NCI-H1417 treated with DMSO at 0.1 percent for 48 hours (cell line): ENCODE results near the gene MGAT3.
A peak's percentile ranks its signal among the peaks of the same experiment; 100 is the strongest.
"Not testable (repeated sequence)": the region's sequence is repeated elsewhere in the genome, so short reads cannot be mapped to it uniquely, and the experiment has no call there.

Experiments
- DNase-seq: peaks from one replicate; lab custom pipeline; 2025; lab: John Stamatoyannopoulos, UW

MGAT3 gene

GRCh38 chr22:39491696-39492095 lies 34.9 kb downstream of the MGAT3 start:
- no peak for DNase-seq

- no peak for DNase-seq
Observed at GRCh38 chr22:39492186-39492585, 35.4 kb downstream of the MGAT3 start.

- no peak for DNase-seq
Observed at GRCh38 chr22:39493759-39494158, 36.9 kb downstream of the MGAT3 start.

GRCh38 chr22:39494471-39495120 lies 37.8 kb downstream of the MGAT3 start:
- DNase-seq, result no peak

GRCh38 chr22:39496131-39496838 lies 39.5 kb downstream of the MGAT3 start:
- no peak for DNase-seq

- DNase-seq, result no peak
Observed at GRCh38 chr22:39497429-39497828, 40.6 kb downstream of the MGAT3 start.

- DNase-seq, result no peak
Observed at GRCh38 chr22:39498368-39498767, 41.6 kb downstream of the MGAT3 start.

- DNase-seq, result no peak
Observed at GRCh38 chr22:39498802-39499201, 42.0 kb downstream of the MGAT3 start.

GRCh38 chr22:39500101-39500500 lies 43.3 kb downstream of the MGAT3 start:
- DNase-seq, result no peak

- DNase-seq, result no peak
Observed at GRCh38 chr22:39501644-39502108, 44.9 kb downstream of the MGAT3 start.

GRCh38 chr22:39502109-39502788 lies 45.4 kb downstream of the MGAT3 start, which contains the start of gene MIEF1:
Gene MIEF1, plus strand, starts transcription at chr22:39502290. Its CDS starts 9,005 bp downstream, at chr22:39511295.
- DNase-seq, result peak; percentile 43

- no peak for DNase-seq
Observed at GRCh38 chr22:39502789-39503409, 46.1 kb downstream of the MGAT3 start.

- DNase-seq, result no peak
Observed at GRCh38 chr22:39503630-39504029, 46.8 kb downstream of the MGAT3 start.

GRCh38 chr22:39504071-39504470 lies 47.3 kb downstream of the MGAT3 start:
- no peak for DNase-seq

GRCh38 chr22:39507021-39507420 lies 50.2 kb downstream of the MGAT3 start:
- not testable (repeated sequence) for DNase-seq

- no peak for DNase-seq
Observed at GRCh38 chr22:39508393-39508792, 51.6 kb downstream of the MGAT3 start.

- DNase-seq, result no peak
Observed at GRCh38 chr22:39510529-39511149, 53.8 kb downstream of the MGAT3 start.

- no peak for DNase-seq
Observed at GRCh38 chr22:39511226-39511625, 54.4 kb downstream of the MGAT3 start.

GRCh38 chr22:39512026-39512425 lies 55.2 kb downstream of the MGAT3 start:
- DNase-seq, result no peak

- no peak for DNase-seq
Observed at GRCh38 chr22:39513791-39514190, 57.0 kb downstream of the MGAT3 start.

- no peak for DNase-seq
Observed at GRCh38 chr22:39514373-39514973, 57.7 kb downstream of the MGAT3 start.
